Esophagus muscularis mucosa (tissue), 4 donors: ENCODE measurements around the gene LCN15.

Experiments used
- EP300 ChIP-seq: sonication (generic); formaldehyde crosslinking; IDR thresholded peaks from one replicate; pipeline ENCODE4 v1.6.1; 2017; ENCODE audit warnings: antibody characterized with exemption
- POLR2A ChIP-seq: fragments of 450-650 bp; IDR thresholded peaks from one replicate; pipeline ENCODE4 v1.6.1; 2017; ENCODE audit warnings: antibody characterized with exemption, moderate library complexity, mild to moderate bottlenecking, low read depth
- POLR2AphosphoS5 ChIP-seq, 2 donors: sonication (generic); formaldehyde crosslinking; IDR thresholded peaks; one replicate each; pipeline ENCODE4 v1.6.1; 2017; ENCODE audit warnings: antibody characterized with exemption in 2 of 2
- TF ChIP-seq, protein P1 (sequence below), 3 experiments: fragments of 200-600 bp in 2 of 3; fragments of 450-650 bp in 1 of 3; sonication (generic) in 2 of 3; IDR thresholded peaks; one replicate each; pipeline ENCODE4 v1.5.1; 2017 to 2019; ENCODE audit warnings: antibody characterized with exemption in 3 of 3, mild to moderate bottlenecking in 2 of 3, moderate library complexity in 1 of 3

DNA sequence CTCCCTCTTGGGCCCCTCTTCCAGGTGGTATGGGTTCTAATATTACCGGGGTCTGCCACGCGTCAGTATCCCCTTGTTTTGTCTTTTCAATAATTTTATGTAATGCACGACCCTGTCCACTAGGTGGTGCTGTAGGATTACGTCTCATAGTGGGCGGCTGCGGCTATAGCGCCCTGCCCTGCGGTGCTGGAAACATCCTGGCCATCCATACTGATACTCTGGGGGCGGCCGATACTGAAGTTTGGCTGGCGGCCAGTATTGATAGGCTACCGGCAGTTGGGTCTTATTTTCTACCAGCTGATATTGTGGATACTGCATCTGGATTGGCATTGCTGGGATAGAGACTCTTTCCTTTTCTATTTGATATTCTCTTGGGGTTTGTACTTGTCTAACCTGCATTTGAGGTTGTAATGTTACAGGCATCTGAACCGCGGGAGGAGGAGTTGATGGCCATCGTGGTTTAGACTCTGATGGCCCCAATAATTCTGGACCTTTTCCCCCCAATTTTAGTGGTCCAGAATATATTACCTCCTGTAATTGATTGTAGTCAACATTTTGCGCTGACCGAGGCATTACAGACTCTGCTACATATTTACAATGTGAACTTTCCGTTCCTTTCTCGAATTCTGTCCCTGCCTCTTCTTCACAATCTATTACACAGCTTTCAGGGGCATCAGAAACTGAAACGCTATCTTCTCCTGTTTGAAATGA is 23.5 kb upstream of the LCN15 start:
- TF ChIP-seq, protein P1, sequence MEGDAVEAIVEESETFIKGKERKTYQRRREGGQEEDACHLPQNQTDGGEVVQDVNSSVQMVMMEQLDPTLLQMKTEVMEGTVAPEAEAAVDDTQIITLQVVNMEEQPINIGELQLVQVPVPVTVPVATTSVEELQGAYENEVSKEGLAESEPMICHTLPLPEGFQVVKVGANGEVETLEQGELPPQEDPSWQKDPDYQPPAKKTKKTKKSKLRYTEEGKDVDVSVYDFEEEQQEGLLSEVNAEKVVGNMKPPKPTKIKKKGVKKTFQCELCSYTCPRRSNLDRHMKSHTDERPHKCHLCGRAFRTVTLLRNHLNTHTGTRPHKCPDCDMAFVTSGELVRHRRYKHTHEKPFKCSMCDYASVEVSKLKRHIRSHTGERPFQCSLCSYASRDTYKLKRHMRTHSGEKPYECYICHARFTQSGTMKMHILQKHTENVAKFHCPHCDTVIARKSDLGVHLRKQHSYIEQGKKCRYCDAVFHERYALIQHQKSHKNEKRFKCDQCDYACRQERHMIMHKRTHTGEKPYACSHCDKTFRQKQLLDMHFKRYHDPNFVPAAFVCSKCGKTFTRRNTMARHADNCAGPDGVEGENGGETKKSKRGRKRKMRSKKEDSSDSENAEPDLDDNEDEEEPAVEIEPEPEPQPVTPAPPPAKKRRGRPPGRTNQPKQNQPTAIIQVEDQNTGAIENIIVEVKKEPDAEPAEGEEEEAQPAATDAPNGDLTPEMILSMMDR (IDR thresholded peaks at IDR 0.05): peak; percentile 86 to 90 (median 88)
- TF ChIP-seq POLR2AphosphoS5 (IDR thresholded peaks at IDR 0.05) (no peak), POLR2A (no peak), EP300 (no peak)
